22Rv1 (cell line): ENCODE data around the gene NUMA1.

Experiments
- ZFX ChIP-seq: fragments of 450-650 bp; IDR thresholded peaks from 2 replicates; pipeline ENCODE4 v1.6.1; 2017; ENCODE audit warnings: antibody characterized with exemption, borderline replicate concordance
- TF ChIP-seq, protein P1 (sequence below): fragments of 450-650 bp; IDR thresholded peaks from 2 replicates; pipeline ENCODE4 v1.5.1; 2017; ENCODE audit warnings: mild to moderate bottlenecking

DNA sequence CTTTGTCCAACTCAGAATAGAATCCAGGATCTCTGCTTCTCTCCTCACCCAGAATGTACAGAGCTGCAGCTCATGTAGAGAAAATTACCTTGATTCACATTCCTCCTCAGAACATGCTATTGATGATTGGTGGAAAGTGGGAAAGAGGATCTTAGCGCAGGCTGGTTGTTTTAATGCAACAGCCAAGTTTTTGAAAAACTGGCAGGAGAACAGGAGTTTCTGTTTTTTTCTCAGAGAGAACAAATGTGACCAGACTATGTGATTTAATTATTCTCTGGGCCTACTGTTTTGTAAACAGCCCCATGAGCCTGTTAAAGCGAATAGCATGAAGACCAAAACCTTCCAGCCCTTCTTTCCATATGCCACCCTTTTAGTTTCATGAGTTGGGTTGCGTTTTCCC, 100.7 kb downstream of the NUMA1 start:
- TF ChIP-seq, protein P1, sequence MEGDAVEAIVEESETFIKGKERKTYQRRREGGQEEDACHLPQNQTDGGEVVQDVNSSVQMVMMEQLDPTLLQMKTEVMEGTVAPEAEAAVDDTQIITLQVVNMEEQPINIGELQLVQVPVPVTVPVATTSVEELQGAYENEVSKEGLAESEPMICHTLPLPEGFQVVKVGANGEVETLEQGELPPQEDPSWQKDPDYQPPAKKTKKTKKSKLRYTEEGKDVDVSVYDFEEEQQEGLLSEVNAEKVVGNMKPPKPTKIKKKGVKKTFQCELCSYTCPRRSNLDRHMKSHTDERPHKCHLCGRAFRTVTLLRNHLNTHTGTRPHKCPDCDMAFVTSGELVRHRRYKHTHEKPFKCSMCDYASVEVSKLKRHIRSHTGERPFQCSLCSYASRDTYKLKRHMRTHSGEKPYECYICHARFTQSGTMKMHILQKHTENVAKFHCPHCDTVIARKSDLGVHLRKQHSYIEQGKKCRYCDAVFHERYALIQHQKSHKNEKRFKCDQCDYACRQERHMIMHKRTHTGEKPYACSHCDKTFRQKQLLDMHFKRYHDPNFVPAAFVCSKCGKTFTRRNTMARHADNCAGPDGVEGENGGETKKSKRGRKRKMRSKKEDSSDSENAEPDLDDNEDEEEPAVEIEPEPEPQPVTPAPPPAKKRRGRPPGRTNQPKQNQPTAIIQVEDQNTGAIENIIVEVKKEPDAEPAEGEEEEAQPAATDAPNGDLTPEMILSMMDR = no peak
- no peak for TF ChIP-seq ZFX
